H1 (cell line): ENCODE results near the gene EXOC6. TPM values are rescaled to one million over a fixed set of nuclear protein-coding genes. Genes with fewer than 3 reads are reported as not detected.

Experiments used
- CTCF ChIA-PET: fragments of 300-600 bp; sonication (Branson Sonifier 250); formaldehyde crosslinking; loops from one replicate; lab custom pipeline; 2021; ENCODE audit not compliant: partially characterized antibody; lab: Charles Lee
- POLR2A ChIA-PET: fragments of 300-600 bp; sonication (Branson Sonifier 250); formaldehyde crosslinking; loops from one replicate; lab custom pipeline; 2021; ENCODE audit warnings: inconsistent platforms; ENCODE audit not compliant: partially characterized antibody; lab: Charles Lee
- DNase-seq, 2 experiments: peaks; one replicate each; pipeline versions ENCODE4 v3.0.0 to v3.0.0-alpha.2; 2010 to 2022; ENCODE audit warnings: low spot score in 2 of 2, low read depth in 1 of 2, mixed read lengths in 1 of 2
- FAIRE-seq: peaks from 2 replicates; lab custom pipeline; 2011; peaks lifted over from hg19 to GRCh38; lab: Jason Lieb, UNC
- H2AFZ ChIP-seq: 2 replicates; pipeline ENCODE4 v1.8.1; 2012; ENCODE audit warnings: low read length, inconsistent platforms
- H2AK5ac ChIP-seq: 2 replicates; pipeline ENCODE4 v1.6.1; 2013; ENCODE audit warnings: low read depth, low read length
- H2BK120ac ChIP-seq: replicated peaks from 2 replicates; pipeline ENCODE3; 2013; ENCODE audit warnings: low read depth, low read length, inconsistent platforms
- H2BK12ac ChIP-seq: 2 replicates; pipeline ENCODE4 v1.6.1; 2013; ENCODE audit warnings: low read depth, low read length
- H2BK15ac ChIP-seq: 2 replicates; pipeline ENCODE4 v1.6.1; 2013; ENCODE audit warnings: low read length
- H2BK20ac ChIP-seq: 2 replicates; pipeline ENCODE4 v1.6.1; 2013; ENCODE audit warnings: low read length
- H2BK5ac ChIP-seq: 2 replicates; pipeline ENCODE4 v1.6.1; 2013; ENCODE audit warnings: low read depth, low read length
- H3K14ac ChIP-seq: 2 replicates; pipeline ENCODE4 v1.6.1; 2013; ENCODE audit warnings: inconsistent platforms; ENCODE audit not compliant: insufficient read length
- H3K18ac ChIP-seq: 2 replicates; pipeline ENCODE4 v1.6.1; 2013; ENCODE audit warnings: low read length; ENCODE audit errors: extremely low read depth
- H3K23ac ChIP-seq: 2 replicates; pipeline ENCODE4 v1.6.1; 2013; ENCODE audit warnings: inconsistent platforms; ENCODE audit not compliant: insufficient read length
- H3K23me2 ChIP-seq: 2 replicates; pipeline ENCODE4 v1.6.1; 2013; ENCODE audit warnings: low read depth, low read length
- H3K27ac ChIP-seq: 2 replicates; pipeline ENCODE4 v1.6.1; 2011; ENCODE audit warnings: low read depth, low read length, inconsistent platforms
- H3K27me3 ChIP-seq, 4 experiments: replicated peaks in 1 of 4; 1 replicate in 1 of 4; 2 replicates in 3 of 4; pipeline versions ENCODE4 v1.6.1 to v1.8.1; 2011 to 2013; ENCODE audit warnings: low read length in 3 of 4, mild to moderate bottlenecking in 3 of 4, inconsistent platforms in 2 of 4, mixed read lengths in 2 of 4, moderate library complexity in 1 of 4; ENCODE audit not compliant: control insufficient read depth in 3 of 4, insufficient read depth in 3 of 4; ENCODE audit errors: extremely low read depth in 1 of 4
- H3K36me3 ChIP-seq, 4 experiments: 2 replicates each; pipeline versions ENCODE4 v1.6.1 to v1.8.1; 2011 to 2013; ENCODE audit warnings: mild to moderate bottlenecking in 4 of 4, low read length in 3 of 4, moderate library complexity in 2 of 4, control low read depth in 1 of 4, inconsistent platforms in 1 of 4; ENCODE audit not compliant: insufficient read depth in 4 of 4, control insufficient read depth in 2 of 4
- H3K4ac ChIP-seq: replicated peaks from 2 replicates; pipeline ENCODE3; 2013; ENCODE audit warnings: low read length, low read depth, mixed read lengths, inconsistent platforms; ENCODE audit not compliant: insufficient read length
- H3K4me1 ChIP-seq, 4 experiments: replicated peaks in 1 of 4; 1 replicate in 1 of 4; 2 replicates in 3 of 4; pipeline versions ENCODE4 v1.6.1 to v1.8.1; 2011 to 2013; ENCODE audit warnings: low read length in 3 of 4, inconsistent platforms in 2 of 4, mixed read lengths in 1 of 4; ENCODE audit not compliant: insufficient read depth in 4 of 4, control insufficient read depth in 3 of 4
- H3K4me2 ChIP-seq, 2 experiments: 2 replicates each; pipeline versions ENCODE4 v1.6.1 to v1.8.1; 2011 to 2013; ENCODE audit warnings: low read depth in 2 of 2, low read length in 2 of 2, control low read depth in 1 of 2, inconsistent platforms in 1 of 2, mild to moderate bottlenecking in 1 of 2; ENCODE audit not compliant: insufficient read depth in 1 of 2
- H3K4me3 ChIP-seq, 4 experiments: fragments of 200-600, 300-600 bp in 1 of 4; sonication (generic), shearing (Covaris generic), sonication (Bioruptor Twin) in 1 of 4; 2 replicates each; pipeline versions ENCODE4 v1.5.1 to v1.8.1; 2011 to 2016; ENCODE audit warnings: low read length in 4 of 4, low read depth in 3 of 4, control low read depth in 2 of 4, inconsistent platforms in 2 of 4, mild to moderate bottlenecking in 2 of 4, mixed read lengths in 1 of 4, moderate library complexity in 1 of 4; ENCODE audit not compliant: insufficient read depth in 2 of 4; ENCODE audit errors: extremely low read depth in 1 of 4
- H3K56ac ChIP-seq: replicated peaks from 2 replicates; pipeline ENCODE3; 2013; ENCODE audit warnings: low read depth, mild to moderate bottlenecking, mixed read lengths, low read length, inconsistent platforms; ENCODE audit not compliant: insufficient read length
- H3K79me1 ChIP-seq: 2 replicates; pipeline ENCODE4 v1.6.1; 2013; ENCODE audit warnings: low read depth, low read length, control low read depth
- H3K79me2 ChIP-seq, 2 experiments: 2 replicates each; pipeline versions ENCODE4 v1.6.1 to v1.8.1; 2012 to 2013; ENCODE audit warnings: low read length in 2 of 2, mild to moderate bottlenecking in 2 of 2, inconsistent platforms in 1 of 2; ENCODE audit not compliant: insufficient read depth in 2 of 2, control insufficient read depth in 1 of 2
- H3K9ac ChIP-seq, 4 experiments: replicated peaks in 1 of 4; 1 replicate in 1 of 4; 2 replicates in 3 of 4; pipeline versions ENCODE4 v1.6.1 to v1.8.1; 2011 to 2013; ENCODE audit warnings: low read depth in 3 of 4, low read length in 3 of 4, control low read depth in 2 of 4, mild to moderate bottlenecking in 2 of 4, moderate library complexity in 2 of 4, inconsistent platforms in 1 of 4; ENCODE audit errors: extremely low read depth in 1 of 4
- H3K9me3 ChIP-seq, 2 experiments: 2 replicates each; pipeline versions ENCODE4 v1.6.1 to v1.8.1; 2012 to 2013; ENCODE audit warnings: mild to moderate bottlenecking in 2 of 2, moderate library complexity in 2 of 2, control low read depth in 1 of 2, inconsistent platforms in 1 of 2, low read depth in 1 of 2, low read length in 1 of 2, mixed read lengths in 1 of 2; ENCODE audit not compliant: insufficient read depth in 2 of 2
- H4K20me1 ChIP-seq, 2 experiments: replicated peaks in 1 of 2; 2 replicates each; pipeline versions ENCODE3 to v1.8.1; 2011 to 2013; ENCODE audit warnings: inconsistent platforms in 2 of 2, low read length in 2 of 2, mild to moderate bottlenecking in 1 of 2; ENCODE audit not compliant: insufficient read depth in 2 of 2, control insufficient read depth in 1 of 2
- H4K5ac ChIP-seq: 2 replicates; pipeline ENCODE4 v1.6.1; 2013; ENCODE audit warnings: low read length, low read depth, mixed read lengths, inconsistent platforms; ENCODE audit not compliant: insufficient read length
- H4K8ac ChIP-seq: 2 replicates; pipeline ENCODE4 v1.8.0; 2013; ENCODE audit warnings: mild to moderate bottlenecking, moderate library complexity, low read length, inconsistent platforms; ENCODE audit not compliant: insufficient read depth; ENCODE audit errors: extremely low read depth
- H4K91ac ChIP-seq: replicated peaks from 2 replicates; pipeline ENCODE3; 2013; ENCODE audit warnings: low read length, mixed read lengths, inconsistent platforms; ENCODE audit not compliant: insufficient read length
- ASH2L ChIP-seq: fragments of 200-600, 300-600 bp; sonication (generic); IDR thresholded peaks from one replicate; pipeline ENCODE4 v1.7.1; 2017; ENCODE audit warnings: low read length
- CEBPB ChIP-seq: IDR thresholded peaks from 2 replicates; pipeline ENCODE4 v1.6.1; 2012; ENCODE audit warnings: low read depth, low read length
- EZH2 ChIP-seq: fragments of 200-600 bp; sonication (generic); IDR thresholded peaks from 2 replicates; pipeline ENCODE4 v1.7.1; 2012; ENCODE audit warnings: low read depth, mild to moderate bottlenecking, moderate library complexity, low read length, inconsistent platforms; ENCODE audit not compliant: severe bottlenecking
- JUND ChIP-seq: IDR thresholded peaks from 2 replicates; pipeline ENCODE4 v1.6.1; 2011; ENCODE audit warnings: mild to moderate bottlenecking, improper control_type of control experiment, low read length
- SUZ12 ChIP-seq: fragments of 200-600 bp; sonication (generic); IDR thresholded peaks from 2 replicates; pipeline ENCODE4 v1.6.1; 2012; ENCODE audit warnings: mild to moderate bottlenecking, inconsistent platforms, low read length, moderate library complexity, mixed read lengths
- WGBS, 2 experiments: shearing (Covaris generic) in 1 of 2; methylation state at CpG; one replicate each; pipeline versions ENCODE4 v1.1.6 to v1.1.7; 2013 to 2015; ENCODE audit warnings: low lambda C conversion rate in 2 of 2, mixed read lengths in 2 of 2, inconsistent platforms in 1 of 2, low coverage in 1 of 2, missing lambda C conversion rate in 1 of 2; ENCODE audit not compliant: insufficient replicate concordance in 2 of 2, insufficient coverage in 1 of 2, insufficient read length in 1 of 2; ENCODE audit errors: extremely low coverage in 1 of 2, missing lambda C conversion rate in 1 of 2; 5-methylcytosine and 5-hydroxymethylcytosine counted together
- polyA plus RNA-seq, 7 experiments: library from polyadenylated mRNA; depleted of rRNA in 3 of 7; stranded (reverse) in 5 of 7; unstranded in 2 of 7; fragments of >200 nt in 5 of 7; fragments of 200-250 nt in 2 of 7; gene quantifications; 1 replicate in 5 of 7; 2 replicates in 1 of 7; 4 replicates in 1 of 7; pipeline versions ENCODE4 v1.2.1 to v1.2.3, GENCODE V29; 2011 to 2013; ENCODE audit warnings: missing spikeins in 2 of 7, mixed read lengths in 2 of 7
- total RNA-seq: library from RNA; stranded (reverse); fragmentation: NEBNext Ultra II Directional; extraction: Animal tissue kit (Norgen Biotek cat#: 25700); gene quantifications from 2 replicates; pipeline ENCODE4 v1.2.1, GENCODE V29; 2021

Gene EXOC6
- total and polyA plus RNA-seq, 2 of the 8 experiments (the other 6 are each of a cell fraction or from before 2014, with no cell fraction given) = 1.7 to 4.5 TPM

- Histone ChIP-seq H3K4me3 (peak overlapping the region; percentile 34 to 59 (median 46); a peak in 5 of 8 replicates), H2AK5ac (no peak overlapping the region; the same call in 1 of the 2 replicates), H3K27ac (no peak overlapping the region), H3K4ac (no peak overlapping the region), H3K18ac (no peak overlapping the region), H2BK12ac (peak overlapping the region; percentile 29; the same call in 1 of the 2 replicates), H3K14ac (no peak overlapping the region), H3K79me2 (no peaks in the 10 kb centered on the region), H4K8ac (0 out of 2 replicates have a peak overlapping the region, but pooled peaks have one; percentile 30), H3K9me3 (no peaks in the 10 kb centered on the region; a peak in 1 of 4 replicates), H2BK120ac (no peak overlapping the region), H3K9ac (no peak overlapping the region), H4K20me1 (peaks cover 6 to 26% of the 10 kb centered on the region in 2 experiments), H3K36me3 (peaks cover 0 to 20% (median 1%) of the 10 kb centered on the region in 4 experiments; a peak in 1 of 8 replicates), H3K4me2 (peak overlapping the region; percentile 75 to 89), H2AFZ (no peak overlapping the region), H3K23ac (no peak overlapping the region), H3K79me1 (no peaks in the 10 kb centered on the region), H4K91ac (no peak overlapping the region), H2BK5ac (no peak overlapping the region), H2BK15ac (no peak overlapping the region), H3K56ac (no peak overlapping the region), H3K23me2 (peaks cover 14% of the 10 kb centered on the region; the same call in 1 of the 2 replicates), H2BK20ac (no peak overlapping the region), H3K27me3 (peaks cover 81 to 92% (median 84%) of the 10 kb centered on the region in 4 experiments), H3K4me1 (peaks cover 3 to 33% (median 26%) of the 10 kb centered on the region in 4 experiments), H4K5ac (no peak overlapping the region)
- ChIA-PET CTCF (interaction anchor here (0.8 to 14.8 kb wide), 21 partner anchors 8 to 304 kb away, joined by 3 to 147 read pairs (median 4); partner anchors contain the start of gene CYP26A1), POLR2A (interaction anchor here (0.6 to 5.7 kb wide), 2 partner anchors 13 to 1415 kb away, joined by 4 to 26 read pairs; partner anchors contain the start of gene CYP26A1)
- TF ChIP-seq JUND = no peak
- TF ChIP-seq EZH2 = peak; percentile 83
- TF ChIP-seq CEBPB = no peak
- TF ChIP-seq ASH2L = peak; percentile 8
- TF ChIP-seq SUZ12 = peak; percentile 89
- FAIRE-seq = no peak
- DNase-seq = no peak
- whole genome bisulfite sequencing, 2 experiments = 21% methylated on average over 48 of the region's 57 CpGs; no CpG with 5 or more reads in 1 of the 2 experiments
These were observed 213.5 kb downstream of the EXOC6 start for GRCh38 chr10:93061594-93062513.
